Peyer's patch (tissue), 4 donors: Measurements from ENCODE around the gene CYTL1.

ENCODE experiments used
- CTCF ChIP-seq, 6 experiments: fragments of 450-650 bp in 4 of 6; fragments of 200-600 bp in 2 of 6; sonication (generic) in 1 of 6; IDR thresholded peaks; one replicate each; pipeline ENCODE4 v1.5.1; 2017 to 2019; ENCODE audit warnings: antibody characterized with exemption in 6 of 6, mild to moderate bottlenecking in 3 of 6, moderate library complexity in 1 of 6
- POLR2A ChIP-seq, 2 donors: fragments of 450-650 bp; IDR thresholded peaks; one replicate each; pipeline ENCODE4 v1.5.1; 2017; ENCODE audit warnings: antibody characterized with exemption in 2 of 2, mild to moderate bottlenecking in 2 of 2, moderate library complexity in 2 of 2

GRCh38 chr4:5036239-5036638 is 17.0 kb upstream of the CYTL1 start:
- TF ChIP-seq CTCF (IDR thresholded peaks at IDR 0.05) (no peak), POLR2A (IDR thresholded peaks at IDR 0.05) (no peak)
